Occipital lobe (tissue), 2 donors: ENCODE data around the gene TRMT1L. TPM values are rescaled to one million over a fixed set of nuclear protein-coding genes. Genes with fewer than 3 reads are reported as not detected.

Source experiments
- DNase-seq: peaks from one replicate; lab custom pipeline; 2025; lab: John Stamatoyannopoulos, UW
- total RNA-seq: library from RNA; depleted of rRNA; stranded (reverse); fragments of >200 nt; gene quantifications from one replicate; pipeline ENCODE4 v1.2.3, GENCODE V29; 2014

Gene TRMT1L
- total RNA-seq, 1 donor from 2014 or later = 20.6 TPM

DNA sequence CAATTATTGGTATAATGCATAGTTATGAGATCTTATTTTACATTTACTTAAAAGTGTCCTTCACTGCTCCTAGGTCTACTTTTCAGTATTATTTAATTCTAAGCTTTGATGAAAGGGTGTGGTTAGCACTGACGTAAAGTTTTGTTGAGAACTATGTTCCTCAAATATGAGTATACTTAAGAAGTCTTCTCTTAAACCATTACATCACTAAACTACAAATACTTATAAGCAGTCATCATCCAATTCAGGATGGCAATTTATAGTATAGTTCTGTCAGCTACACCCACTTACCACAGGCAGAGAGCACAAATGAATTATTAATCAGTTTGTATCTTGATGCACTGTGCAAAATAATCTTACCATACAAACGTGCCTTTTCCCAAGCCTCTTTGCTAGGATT is 27.0 kb downstream of the TRMT1L start:
- no peak for DNase-seq

DNA sequence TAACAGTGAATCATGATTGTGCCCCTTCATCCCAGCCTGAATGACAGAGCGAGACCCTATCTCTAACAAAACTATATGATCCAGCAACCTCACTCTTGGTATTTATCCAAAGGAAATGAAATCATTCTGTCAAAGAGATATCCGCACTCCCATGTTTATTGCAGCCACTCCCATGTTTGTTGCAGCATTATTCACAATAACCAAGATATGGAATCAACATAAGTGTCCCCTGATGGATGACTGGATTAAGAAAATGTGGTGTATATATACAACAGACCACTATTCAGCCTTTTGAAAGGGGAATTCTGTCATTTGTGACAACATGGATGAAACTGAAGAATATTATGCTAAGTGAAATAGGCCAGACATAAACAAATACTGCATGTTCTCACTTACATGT is 44.4 kb downstream of the TRMT1L start:
- no peak for DNase-seq

DNA sequence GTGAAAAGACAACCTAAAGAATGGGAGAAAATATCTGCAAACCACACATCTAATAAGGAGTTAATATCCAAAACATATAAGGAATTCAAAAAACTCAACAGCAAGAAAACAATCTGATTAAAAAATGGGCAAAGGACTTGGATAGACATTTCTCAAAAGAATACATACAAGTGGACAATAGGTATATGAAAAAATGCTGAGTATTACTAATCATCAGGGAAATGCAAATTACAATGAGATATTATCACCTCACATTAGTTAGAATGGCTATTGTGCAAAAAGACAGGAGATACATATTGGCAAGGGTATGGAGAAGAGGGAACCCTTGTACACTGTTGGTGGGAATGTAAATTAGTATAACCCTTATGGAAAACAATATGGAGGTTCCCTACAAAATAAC is 44.9 kb downstream of the TRMT1L start:
- no peak for DNase-seq

DNA sequence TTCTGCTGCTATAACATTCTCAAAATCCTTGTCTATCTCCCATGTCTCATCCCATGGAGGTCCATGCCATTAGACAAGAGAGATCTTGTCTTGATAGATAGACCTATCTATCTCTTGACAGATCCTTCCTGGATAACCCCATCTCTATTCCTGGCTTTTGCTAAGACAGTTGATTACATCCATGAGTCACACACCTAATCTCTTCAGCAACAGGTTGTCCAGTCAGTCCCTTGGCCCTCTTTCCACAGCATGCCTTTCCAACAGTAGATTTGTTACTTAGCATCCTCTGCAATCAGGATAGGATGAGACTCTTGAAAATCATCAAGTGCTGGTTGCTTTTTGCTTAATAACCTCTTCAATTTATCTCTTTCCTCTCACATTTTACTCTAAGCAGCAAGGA is 46.6 kb downstream of the TRMT1L start:
- no peak for DNase-seq

DNA sequence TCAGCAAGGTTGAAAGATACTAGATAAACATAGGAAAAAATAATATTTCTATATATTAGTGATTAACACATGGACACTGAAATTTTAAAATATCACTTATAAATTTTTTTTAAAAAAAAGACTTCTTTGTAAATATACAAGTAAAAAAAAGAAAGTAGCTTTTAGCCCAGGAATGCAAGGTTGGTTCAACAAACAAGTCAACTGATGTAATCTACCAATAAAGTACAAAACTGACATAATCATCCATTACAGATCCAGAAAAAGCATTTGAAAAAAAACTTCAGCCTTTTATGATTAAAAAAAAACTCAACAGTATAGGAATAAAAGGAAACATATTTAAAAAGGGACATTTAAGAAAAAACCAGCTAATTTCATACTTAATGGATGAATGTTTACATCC is 48.4 kb downstream of the TRMT1L start:
- no peak for DNase-seq

DNA sequence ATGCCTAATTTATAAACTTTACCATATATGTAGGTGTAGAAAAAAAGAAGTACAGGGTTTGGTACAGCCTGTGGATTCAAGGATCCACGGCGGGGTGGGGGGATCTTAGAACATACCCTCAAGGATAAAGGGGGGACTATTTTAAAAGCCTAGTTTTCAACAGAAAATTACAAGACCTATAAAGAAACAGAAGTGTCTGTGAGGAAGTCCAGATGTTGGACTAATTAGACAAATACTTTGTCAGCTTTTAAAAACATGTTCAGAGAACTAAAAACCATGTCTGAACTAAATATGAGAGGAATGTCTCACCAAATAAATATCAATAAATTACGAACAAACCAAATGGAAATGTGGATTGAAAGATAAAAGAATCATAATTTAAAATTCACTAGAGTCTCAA is 51.6 kb downstream of the TRMT1L start:
- DNase-seq = no peak

DNA sequence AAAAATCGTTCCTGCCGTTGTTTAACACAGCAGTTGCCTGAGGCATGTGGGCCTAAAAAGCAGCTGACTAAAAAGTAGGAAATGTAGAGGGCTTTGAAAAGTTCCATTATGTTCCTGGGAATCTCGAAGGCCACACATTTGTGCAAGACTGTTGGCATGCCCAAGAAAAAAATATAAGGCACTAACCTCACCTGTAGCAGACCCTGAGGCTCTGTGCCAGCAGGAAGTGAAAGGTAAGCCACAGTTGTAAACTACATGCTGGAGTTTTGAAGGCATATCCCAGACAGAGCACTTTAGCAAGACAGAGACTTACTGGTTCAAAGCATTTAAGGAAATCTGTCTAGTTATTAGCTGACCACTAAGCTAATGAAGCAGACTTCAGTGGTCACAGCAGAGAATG is 52.7 kb downstream of the TRMT1L start:
- DNase-seq = no peak

DNA sequence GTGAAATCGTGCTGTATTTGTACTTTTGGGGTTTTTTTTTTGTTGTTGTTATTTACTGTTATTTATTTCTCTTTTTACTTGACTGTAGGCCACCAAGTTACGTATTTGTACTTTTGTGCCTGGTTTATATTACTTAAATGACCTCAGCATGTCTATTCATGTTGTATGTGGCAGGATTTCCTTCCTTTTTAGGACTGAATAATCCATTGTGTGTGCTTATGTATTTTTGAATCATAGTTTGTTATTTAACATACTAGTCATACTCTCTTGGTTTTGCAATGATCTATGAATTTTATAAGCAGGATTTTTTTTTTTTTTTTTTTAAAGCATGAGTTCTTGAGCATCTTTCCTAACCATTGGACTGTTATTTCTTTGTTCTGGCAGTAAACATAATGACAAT is 60.2 kb downstream of the TRMT1L start:
- no peak for DNase-seq

DNA sequence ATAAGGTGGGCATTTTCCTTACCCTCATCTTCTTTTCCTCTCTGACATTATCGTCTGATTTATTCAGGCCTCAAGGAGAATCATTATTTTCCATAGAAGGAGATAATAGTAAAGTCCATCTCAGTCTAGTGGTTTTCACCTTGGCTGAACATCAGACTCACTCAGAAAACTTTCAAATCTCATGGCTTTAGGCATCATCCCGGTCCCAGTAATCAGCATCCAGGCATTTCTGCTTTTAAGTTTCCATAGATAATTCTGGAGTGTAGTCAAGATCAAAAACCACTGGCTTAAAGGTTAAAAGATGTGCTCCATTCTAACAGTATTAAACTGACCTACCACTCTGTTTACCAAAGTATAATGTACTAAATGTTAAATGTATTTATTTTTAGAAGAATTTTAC is 62.0 kb downstream of the TRMT1L start:
- DNase-seq = no peak

DNA sequence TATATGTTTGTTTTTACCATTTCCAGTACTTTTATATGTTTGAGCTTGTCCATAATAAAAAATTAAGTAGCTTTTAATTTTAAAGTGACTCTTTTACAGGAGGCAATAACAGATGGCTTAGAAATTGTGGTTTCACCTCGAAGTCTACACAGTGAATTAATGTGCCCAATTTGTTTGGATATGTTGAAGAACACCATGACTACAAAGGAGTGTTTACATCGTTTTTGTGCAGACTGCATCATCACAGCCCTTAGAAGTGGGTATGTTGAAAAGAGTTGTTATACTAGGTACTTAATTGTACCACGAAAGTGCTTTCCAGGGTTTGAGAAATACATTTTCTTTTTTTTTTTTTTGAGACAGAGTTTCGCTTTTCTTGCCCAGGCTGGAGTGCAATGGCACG is 65.3 kb downstream of the TRMT1L start:
- no peak for DNase-seq

DNA sequence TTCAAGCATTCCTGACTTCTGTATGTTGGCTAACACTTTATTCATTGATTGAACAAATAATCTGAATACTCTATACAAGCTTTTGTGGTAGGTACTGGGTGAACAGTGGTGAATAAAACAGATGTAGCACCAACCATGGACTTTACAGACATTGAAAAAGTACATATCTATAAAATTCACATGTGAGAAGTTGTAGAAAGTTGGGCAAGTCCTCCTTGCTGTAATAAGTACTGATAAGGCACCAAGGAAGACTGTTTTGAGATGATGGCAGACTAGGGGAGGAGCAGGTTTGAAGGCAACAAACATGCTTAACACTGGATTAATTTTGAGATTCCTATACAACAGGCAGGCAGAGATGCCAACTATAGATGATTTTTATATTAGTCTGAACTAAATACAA is 69.0 kb downstream of the TRMT1L start:
- no peak for DNase-seq

DNA sequence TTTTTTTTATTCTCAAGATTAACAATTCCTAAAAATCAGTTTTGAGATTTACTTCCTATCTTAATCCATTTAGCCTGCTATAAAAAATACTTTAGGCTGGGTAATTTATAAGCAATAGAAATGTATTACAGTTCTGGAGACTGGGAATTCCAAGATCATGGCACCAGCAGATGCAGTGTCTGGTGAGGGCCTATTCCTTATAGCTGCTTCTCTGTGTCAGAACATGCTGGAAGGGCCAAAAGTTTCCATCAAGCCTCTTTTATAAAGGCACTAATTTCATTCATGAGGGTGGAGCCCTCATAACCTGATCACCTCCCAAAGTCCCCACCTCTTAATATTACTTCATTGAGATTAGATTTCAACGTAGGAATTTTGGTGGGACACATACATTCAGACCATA is 69.7 kb downstream of the TRMT1L start:
- no peak for DNase-seq

DNA sequence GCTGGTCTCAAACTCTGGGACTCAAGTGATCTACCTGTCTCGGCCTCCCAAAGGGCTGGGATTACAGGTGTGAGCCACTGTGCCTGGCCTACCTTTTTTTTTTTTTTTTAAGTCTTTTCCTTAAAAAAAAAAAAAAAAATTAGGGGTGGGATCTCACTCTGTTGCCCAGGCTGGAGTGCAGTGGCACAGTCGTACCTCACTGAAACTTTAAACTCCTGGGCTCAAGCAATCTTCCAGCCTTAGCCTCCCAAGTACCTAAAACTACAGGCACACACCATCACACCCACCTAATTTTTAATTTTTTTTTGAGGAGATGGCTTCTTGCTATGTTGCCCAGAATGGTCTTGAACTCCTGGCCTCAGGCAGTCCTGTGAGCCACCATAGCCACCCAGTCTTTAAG is 72.9 kb downstream of the TRMT1L start:
- no peak for DNase-seq

DNA sequence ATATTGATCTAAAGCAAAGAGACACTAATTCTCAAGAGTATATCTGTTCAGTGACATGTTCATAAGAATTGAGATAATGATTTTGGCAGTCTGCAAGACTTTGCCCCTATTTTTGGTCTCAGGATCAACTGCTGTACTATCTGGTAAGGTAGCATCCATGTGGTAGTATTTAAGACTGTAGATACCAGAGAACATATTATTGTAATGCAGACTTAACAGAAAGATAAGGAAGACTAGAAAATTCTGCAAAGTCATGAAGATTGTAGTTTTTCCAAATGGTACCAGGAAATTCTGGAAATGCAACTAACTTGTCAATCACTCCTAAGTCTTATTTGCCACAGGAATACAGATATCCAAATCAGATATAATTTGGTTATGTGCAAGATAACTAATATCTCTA is 76.3 kb downstream of the TRMT1L start:
- DNase-seq = no peak

DNA sequence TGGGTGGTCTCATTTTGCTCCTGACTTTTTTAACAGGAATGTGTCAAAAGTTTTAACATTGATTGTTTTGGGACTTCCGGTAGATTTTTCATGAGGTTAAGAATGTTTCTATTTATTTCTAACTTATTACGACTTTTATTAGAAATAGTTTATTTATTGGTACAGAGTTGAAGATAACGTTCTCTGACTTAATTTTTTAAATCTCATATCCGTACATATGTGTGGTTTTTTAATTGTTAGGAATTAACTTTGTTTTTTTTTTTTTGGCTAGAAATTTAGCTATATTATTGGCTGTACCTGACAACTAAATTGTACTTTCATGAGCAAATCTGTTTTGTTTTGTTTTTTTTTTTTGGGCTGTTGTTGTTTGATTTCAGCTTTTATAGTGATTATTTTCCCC is 79.4 kb downstream of the TRMT1L start:
- no peak for DNase-seq

DNA sequence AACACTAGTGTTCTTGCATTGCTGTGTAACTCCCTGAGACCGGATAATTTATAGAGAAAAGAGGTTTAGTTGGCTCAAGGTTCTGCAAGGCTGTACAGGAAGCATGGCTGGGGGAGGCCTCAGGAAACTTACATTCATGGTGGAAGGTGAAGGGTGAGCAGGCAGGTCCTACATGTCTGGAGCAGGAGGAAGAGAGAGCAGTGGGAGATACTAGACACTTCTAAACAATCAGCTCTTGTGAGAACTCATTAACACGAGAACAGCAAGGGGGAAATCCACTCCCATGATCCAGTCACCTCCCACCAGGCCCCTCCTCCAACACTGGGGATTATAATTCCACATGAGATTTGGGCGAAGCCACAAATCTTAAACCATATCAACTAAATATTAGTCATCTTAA is 81.3 kb downstream of the TRMT1L start:
- DNase-seq = no peak

DNA sequence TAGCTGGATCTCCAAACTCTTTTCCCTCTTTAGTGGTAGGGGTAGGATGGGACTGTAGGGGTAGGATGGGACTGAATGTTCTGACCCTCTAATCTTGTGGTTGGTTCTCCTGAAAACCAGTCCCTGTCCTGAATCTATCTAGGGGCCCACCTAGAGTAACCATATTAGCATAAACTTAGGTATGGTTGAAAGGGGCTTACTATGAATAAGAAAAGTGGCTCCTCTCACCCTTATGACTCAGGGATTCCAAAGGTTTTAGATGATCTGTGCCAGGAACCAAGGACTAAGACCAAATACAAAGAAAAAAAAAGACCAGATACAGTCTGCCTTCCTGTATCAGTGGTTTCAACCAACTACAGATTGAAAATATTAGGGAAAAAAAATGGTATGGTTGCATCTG is 82.4 kb downstream of the TRMT1L start:
- DNase-seq = no peak

DNA sequence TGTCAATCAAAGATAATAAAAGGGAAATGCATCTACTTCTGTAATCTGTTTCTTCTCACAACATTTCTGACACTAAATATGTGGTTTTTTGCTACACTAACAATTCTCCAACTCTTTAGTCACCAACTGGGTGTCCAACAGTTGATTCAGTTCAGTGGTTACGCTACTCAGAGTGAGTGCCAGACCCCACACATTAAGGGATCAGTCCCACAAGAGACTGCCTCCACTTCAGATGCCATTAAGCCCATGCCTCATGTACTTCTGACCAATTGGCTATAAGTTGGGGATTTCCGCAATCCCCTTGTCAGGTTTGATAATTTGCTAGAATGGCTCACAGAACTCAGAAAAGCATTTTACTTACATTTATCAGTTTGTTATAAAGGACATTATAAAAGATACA is 83.0 kb downstream of the TRMT1L start:
- no peak for DNase-seq

DNA sequence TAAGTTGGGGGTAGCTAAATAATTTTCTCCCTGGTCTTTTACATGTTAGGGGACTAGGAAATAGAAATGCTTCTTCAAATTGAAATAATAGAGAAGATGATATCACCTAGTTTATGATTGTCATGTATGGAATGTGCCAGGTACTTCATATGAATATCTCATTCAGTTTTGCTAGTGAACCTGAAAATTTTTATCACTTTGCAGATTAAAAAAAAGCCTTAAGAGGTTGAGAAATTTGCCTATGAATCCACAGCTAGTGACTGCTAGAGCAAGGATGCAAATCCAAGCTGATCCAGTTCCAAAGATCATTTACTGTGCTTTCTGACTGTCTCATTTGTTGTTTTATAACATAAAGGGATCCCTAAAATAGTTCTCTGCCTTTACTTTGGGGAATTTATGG is 86.7 kb downstream of the TRMT1L start:
- DNase-seq = no peak

DNA sequence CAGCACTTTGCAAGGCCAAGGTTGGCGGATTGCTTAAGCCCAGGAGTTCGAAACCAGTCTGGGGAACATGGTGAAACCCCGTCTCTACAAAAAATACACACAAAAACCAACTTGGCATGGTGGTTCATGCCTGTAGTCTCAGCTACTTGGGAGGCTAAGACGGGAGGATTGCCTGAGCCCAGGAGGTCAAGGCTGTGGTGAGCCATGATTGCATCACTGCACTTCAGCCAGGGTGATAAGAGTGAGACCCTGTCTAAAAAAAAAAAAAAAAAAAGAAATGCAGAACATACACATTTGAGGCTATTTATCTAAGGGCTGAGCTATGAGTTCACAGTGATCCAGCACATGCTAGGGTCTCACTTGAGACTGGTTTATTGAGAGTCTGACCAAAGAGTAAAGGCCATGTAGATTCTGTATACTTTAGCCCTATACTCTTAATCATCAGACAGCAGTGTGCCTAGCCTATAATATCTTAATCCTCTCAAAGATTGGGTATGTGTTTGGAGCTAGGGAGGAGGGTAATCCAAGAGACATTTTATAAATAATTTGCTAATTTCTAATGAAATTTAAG is 87.5 kb downstream of the TRMT1L start:
- DNase-seq = no peak

DNA sequence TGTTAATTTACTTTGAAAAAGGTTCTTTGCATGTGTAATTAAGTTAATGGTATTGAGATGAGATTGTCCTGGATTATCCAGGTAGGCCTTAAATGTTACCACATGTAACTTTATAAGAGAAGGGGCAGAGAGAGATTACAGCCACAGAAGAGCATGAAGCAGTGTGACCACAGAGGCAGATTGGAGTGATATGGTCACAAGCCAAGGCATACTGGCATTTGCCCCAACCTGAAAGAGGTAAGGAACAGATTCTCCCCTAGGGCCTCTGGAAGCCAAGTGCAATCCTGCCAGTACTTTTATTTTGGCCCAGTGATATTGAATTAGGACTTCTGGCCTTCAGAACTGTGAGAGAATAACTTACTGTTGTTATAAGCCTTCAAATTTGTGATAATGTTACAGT is 88.4 kb downstream of the TRMT1L start:
- no peak for DNase-seq
